ENCODE results near the gene RAB15. TPM values are rescaled to one million over a fixed set of nuclear protein-coding genes. Genes with fewer than 3 reads are reported as not detected.

Gene RAB15
- polyA plus RNA-seq, 1 donor (not counting 4 experiments of a cell fraction or from before 2014, with no cell fraction given) = 2.1 TPM

- dilution Hi-C loops (cut with MboI; ENCODE audit: extremely low pct_ligation_motif_present, low sequenced_read_pairs) = no loop called here
- no peak overlapping the region for H3K27ac ChIP-seq (ENCODE audit: control insufficient read depth, insufficient read depth, low read length)
- no peaks in the 10 kb centered on the region for H4K20me1 ChIP-seq (ENCODE audit: control insufficient read depth, extremely low read depth, insufficient read depth, low read length)
- no peak overlapping the region for H3K9ac ChIP-seq (ENCODE audit: control insufficient read depth, extremely low read depth, insufficient read depth, low read length)
- no peak overlapping the region for H2AFZ ChIP-seq (ENCODE audit: control insufficient read depth, low read length)
- peaks cover 4% of the 10 kb centered on the region for H3K79me2 ChIP-seq (ENCODE audit: control insufficient read depth, insufficient read depth, low read length)
- H3K36me3 ChIP-seq (ENCODE audit: control insufficient read depth in 2 of 2, extremely low read depth in 1 of 2, insufficient read depth in 2 of 2, low read length in 2 of 2) = peaks cover 0 to 7% of the 10 kb centered on the region in 2 experiments
- H3K4me3 ChIP-seq (ENCODE audit: control insufficient read depth in 2 of 3, extremely low read depth in 1 of 3, insufficient read depth in 2 of 3, low read depth in 1 of 3, low read length in 3 of 3) = no peak overlapping the region
- TF ChIP-seq EZH2 (IDR thresholded peaks at IDR 0.05; ENCODE audit: low read length) (no peak), CTCF (optimal IDR thresholded peaks at IDR 0.05 in 1 of 3, IDR thresholded peaks at IDR 0.05 in 1 of 3, conservative IDR thresholded peaks at IDR 0.05 in 1 of 3; ENCODE audit: extremely low read depth in 1 of 3, insufficient read depth in 2 of 3, low read length in 3 of 3) (no peak)
- H3K4me1 ChIP-seq (ENCODE audit: control insufficient read depth, extremely low read depth, insufficient read depth, low read length) = peaks cover 16% of the 10 kb centered on the region
- FAIRE-seq = no peak
- no peak for DNase-seq (ENCODE audit: low read depth, low spot score)
- H3K27me3 ChIP-seq (ENCODE audit: control insufficient read depth, extremely low read depth, insufficient read depth, low read length) = no peaks in the 10 kb centered on the region
- H3K4me2 ChIP-seq (ENCODE audit: control insufficient read depth, extremely low read depth, insufficient read depth, low read depth, low read length) = no peak overlapping the region
- no peaks in the 10 kb centered on the region for H3K9me3 ChIP-seq (ENCODE audit: control insufficient read depth, low read depth, low read length)
- no peaks in the 10 kb centered on the region for H3K9me1 ChIP-seq (ENCODE audit: control insufficient read depth, extremely low read depth, insufficient read depth, low read length)
These were observed 26.5 kb downstream of the RAB15 start for GRCh38 chr14:64945431-64946178.

GRCh38 chr14:64944861-64945260, 27.3 kb downstream of the RAB15 start:
- DNase-seq (ENCODE audit: low read depth, low spot score) (no peak), FAIRE-seq (no peak)
- H3K4me3 ChIP-seq (ENCODE audit: control insufficient read depth in 2 of 3, extremely low read depth in 1 of 3, insufficient read depth in 2 of 3, low read depth in 1 of 3, low read length in 3 of 3) = no peak overlapping the region
- no peak overlapping the region for H2AFZ ChIP-seq (ENCODE audit: control insufficient read depth, low read length)
- H3K9ac ChIP-seq (ENCODE audit: control insufficient read depth, extremely low read depth, insufficient read depth, low read length) = no peak overlapping the region
- no peaks in the 10 kb centered on the region for H3K9me1 ChIP-seq (ENCODE audit: control insufficient read depth, extremely low read depth, insufficient read depth, low read length)
- no peaks in the 10 kb centered on the region for H3K9me3 ChIP-seq (ENCODE audit: control insufficient read depth, low read depth, low read length)
- TF ChIP-seq EZH2 (IDR thresholded peaks at IDR 0.05; ENCODE audit: low read length) = no peak
- no peak for TF ChIP-seq CTCF (optimal IDR thresholded peaks at IDR 0.05 in 1 of 3, IDR thresholded peaks at IDR 0.05 in 1 of 3, conservative IDR thresholded peaks at IDR 0.05 in 1 of 3; ENCODE audit: extremely low read depth in 1 of 3, insufficient read depth in 2 of 3, low read length in 3 of 3)
- no peaks in the 10 kb centered on the region for H3K27me3 ChIP-seq (ENCODE audit: control insufficient read depth, extremely low read depth, insufficient read depth, low read length)
- no peak overlapping the region for H3K27ac ChIP-seq (ENCODE audit: control insufficient read depth, insufficient read depth, low read length)
- peaks cover 4% of the 10 kb centered on the region for H3K79me2 ChIP-seq (ENCODE audit: control insufficient read depth, insufficient read depth, low read length)
- dilution Hi-C loops (cut with MboI; ENCODE audit: extremely low pct_ligation_motif_present, low sequenced_read_pairs) = no loop called here
- H3K4me1 ChIP-seq (ENCODE audit: control insufficient read depth, extremely low read depth, insufficient read depth, low read length) = peaks cover 16% of the 10 kb centered on the region
- H3K4me2 ChIP-seq (ENCODE audit: control insufficient read depth, extremely low read depth, insufficient read depth, low read depth, low read length) = no peak overlapping the region
- no peaks in the 10 kb centered on the region for H4K20me1 ChIP-seq (ENCODE audit: control insufficient read depth, extremely low read depth, insufficient read depth, low read length)
- H3K36me3 ChIP-seq (ENCODE audit: control insufficient read depth in 2 of 2, extremely low read depth in 1 of 2, insufficient read depth in 2 of 2, low read length in 2 of 2) = peaks cover 0 to 7% of the 10 kb centered on the region in 2 experiments

All from keratinocyte (primary cell).